HEK293T (cell line): Measurements from ENCODE around the gene MAD2L1BP.
"Not testable (repeated sequence)": the region's sequence is repeated elsewhere in the genome, so short reads cannot be mapped to it uniquely, and the experiment has no call there.

Experiments used
- CTCF ChIA-PET: fragments of 350-600 bp; formaldehyde crosslinking; extraction: SDS; loops from one replicate; lab custom pipeline; 2021; ENCODE audit warnings: antibody characterized with exemption, inconsistent platforms; lab: Yijun Ruan, JAX
- POLR2A ChIA-PET: fragments of 350-600 bp; formaldehyde crosslinking; extraction: SDS; loops from one replicate; lab custom pipeline; 2020; ENCODE audit warnings: antibody characterized with exemption, inconsistent platforms; lab: Yijun Ruan, JAX
- DNase-seq: peaks from one replicate; pipeline ENCODE4 v3.0.0; 2012; ENCODE audit warnings: mixed read lengths; ENCODE audit errors: extremely low spot score
- ARNT ChIP-seq: fragments of 450-650 bp; IDR thresholded peaks from 2 replicates; pipeline ENCODE4 v1.6.1; 2017; ENCODE audit warnings: mild to moderate bottlenecking
- BHLHE40 ChIP-seq: fragments of 450-650 bp; IDR thresholded peaks from 2 replicates; pipeline ENCODE4 v1.6.1; 2016; ENCODE audit warnings: mild to moderate bottlenecking, moderate library complexity, borderline replicate concordance
- CTBP1 ChIP-seq: fragments of 450-650 bp; IDR thresholded peaks from 2 replicates; pipeline ENCODE4 v1.6.1; 2016; ENCODE audit warnings: borderline replicate concordance
- ELF4 ChIP-seq: fragments of 450-650 bp; IDR thresholded peaks from 2 replicates; pipeline ENCODE4 v1.6.1; 2017; ENCODE audit warnings: antibody characterized with exemption
- FOXA1 ChIP-seq: fragments of 450-650 bp; IDR thresholded peaks from 2 replicates; pipeline ENCODE4 v1.6.1; 2016; ENCODE audit warnings: mild to moderate bottlenecking
- FOXK2 ChIP-seq: fragments of 450-650 bp; IDR thresholded peaks from 2 replicates; pipeline ENCODE4 v1.6.1; 2016; ENCODE audit warnings: mild to moderate bottlenecking
- FOXM1 ChIP-seq: fragments of 450-650 bp; IDR thresholded peaks from 2 replicates; pipeline ENCODE4 v1.6.1; 2017; ENCODE audit warnings: mild to moderate bottlenecking, borderline replicate concordance
- HDGF ChIP-seq: fragments of 450-650 bp; IDR thresholded peaks from 2 replicates; pipeline ENCODE4 v1.6.1; 2017; ENCODE audit warnings: antibody characterized with exemption, borderline replicate concordance
- L3MBTL2 ChIP-seq: fragments of 450-650 bp; conservative IDR thresholded peaks from 2 replicates; pipeline ENCODE4 v1.6.1; 2016; ENCODE audit warnings: mild to moderate bottlenecking
- LEF1 ChIP-seq: fragments of 450-650 bp; IDR thresholded peaks from 2 replicates; pipeline ENCODE4 v1.6.1; 2017; ENCODE audit warnings: mild to moderate bottlenecking, borderline replicate concordance
- NFRKB ChIP-seq: fragments of 450-650 bp; IDR thresholded peaks from 2 replicates; pipeline ENCODE4 v1.6.1; 2016; ENCODE audit warnings: mild to moderate bottlenecking, moderate library complexity
- SP1 ChIP-seq: fragments of 450-650 bp; IDR thresholded peaks from 2 replicates; pipeline ENCODE4 v1.6.1; 2017
- SUZ12 ChIP-seq: fragments of 450-650 bp; IDR thresholded peaks from 2 replicates; pipeline ENCODE4 v1.6.1; 2016; ENCODE audit warnings: mild to moderate bottlenecking
- TARDBP ChIP-seq: fragments of 450-650 bp; IDR thresholded peaks from 2 replicates; pipeline ENCODE4 v1.6.1; 2016
- ZNF384 ChIP-seq: fragments of 450-650 bp; IDR thresholded peaks from 2 replicates; pipeline ENCODE4 v1.6.1; 2016
- TF ChIP-seq, protein P1 (sequence below): fragments of 450-650 bp; IDR thresholded peaks from 2 replicates; pipeline ENCODE4 v1.6.1; 2016

MAD2L1BP gene, protein sequence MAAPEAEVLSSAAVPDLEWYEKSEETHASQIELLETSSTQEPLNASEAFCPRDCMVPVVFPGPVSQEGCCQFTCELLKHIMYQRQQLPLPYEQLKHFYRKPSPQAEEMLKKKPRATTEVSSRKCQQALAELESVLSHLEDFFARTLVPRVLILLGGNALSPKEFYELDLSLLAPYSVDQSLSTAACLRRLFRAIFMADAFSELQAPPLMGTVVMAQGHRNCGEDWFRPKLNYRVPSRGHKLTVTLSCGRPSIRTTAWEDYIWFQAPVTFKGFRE

DNA sequence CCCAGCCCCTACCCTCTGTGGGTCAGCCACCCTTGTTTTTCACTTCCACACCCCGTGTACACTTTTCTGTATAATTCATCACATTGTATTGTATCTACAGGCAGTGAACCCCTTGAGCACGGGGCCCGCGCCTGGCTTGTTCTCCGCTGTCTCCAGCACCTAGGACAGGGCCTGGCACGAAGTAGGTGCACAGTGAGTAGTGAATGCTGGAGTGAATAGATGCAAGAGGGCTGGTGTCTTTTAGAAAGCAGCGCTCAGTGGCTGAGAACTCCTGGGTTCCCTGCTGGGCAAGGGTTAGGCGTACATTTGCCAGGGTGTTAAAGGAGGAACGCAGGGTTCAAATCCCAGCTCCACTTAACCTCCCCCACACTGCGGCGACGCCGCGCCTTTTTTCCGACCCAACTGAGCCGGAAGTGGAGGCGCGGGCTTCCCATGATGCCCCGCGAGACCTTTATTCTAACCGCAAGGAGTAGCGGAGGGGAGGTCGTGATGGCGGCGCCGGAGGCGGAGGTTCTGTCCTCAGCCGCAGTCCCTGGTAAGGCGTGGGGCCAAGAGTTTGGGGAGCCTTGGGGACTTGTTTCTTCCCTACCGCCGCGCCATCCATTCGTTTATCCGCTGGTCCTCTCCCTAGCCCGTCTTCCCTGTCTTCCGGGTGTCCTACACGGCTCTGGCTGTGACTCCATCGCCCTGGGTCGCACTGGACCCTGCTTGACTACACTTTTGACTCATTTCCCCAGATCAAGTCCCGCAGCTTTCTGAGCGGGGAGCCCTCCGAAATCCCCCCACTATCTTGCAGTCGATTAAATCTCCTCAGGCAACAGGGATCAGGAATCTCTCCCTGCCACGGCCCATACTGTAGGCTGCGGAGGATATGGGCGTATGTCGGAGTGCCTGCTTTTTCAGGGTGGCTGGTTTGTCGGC is at the start of gene MAD2L1BP:
MAD2L1BP (plus strand) TSS at position 454 of the 921 bp plus-strand sequence; CDS start at position 490, 36 bp downstream.
- ChIA-PET POLR2A (interaction anchor here (0.6 to 2.4 kb wide), 24 partner anchors 8 to 464 kb away, joined by 3 to 44 read pairs (median 3); partner anchors contain the start of genes POLH, RSPH9 and XPO5), CTCF (no interaction called here)
- DNase-seq = peak; percentile 86
- TF ChIP-seq HDGF = no peak
- no peak for TF ChIP-seq LEF1
- no peak for TF ChIP-seq SUZ12
- no peak for TF ChIP-seq SP1
- peak; percentile 82 for TF ChIP-seq L3MBTL2
- TF ChIP-seq ELF4 = peak; percentile 85

DNA sequence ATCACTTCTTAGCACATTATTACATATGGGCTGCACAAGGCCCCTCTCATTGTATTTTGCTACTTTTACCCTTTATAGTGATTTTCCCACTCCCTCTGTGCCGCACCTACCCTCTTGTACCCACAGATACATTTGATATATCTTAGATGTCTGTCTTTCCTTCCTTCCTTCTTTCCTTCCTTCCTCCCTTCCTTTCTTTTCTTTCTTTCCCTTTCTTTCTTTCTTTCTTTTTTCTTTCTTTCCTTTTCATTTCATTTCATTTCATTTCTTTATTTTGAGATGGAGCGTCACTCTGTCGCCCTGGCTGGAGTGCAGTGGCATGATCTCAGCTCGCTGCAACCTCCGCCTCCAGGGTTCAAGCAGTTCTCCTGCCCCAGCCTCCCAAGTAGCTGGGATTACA is 47.4 kb upstream of the MAD2L1BP start:
- ChIA-PET CTCF (no interaction called here), POLR2A (no interaction called here)
- DNase-seq = no peak
- TF ChIP-seq SUZ12 (no peak), ARNT (no peak), FOXA1 (no peak), SP1 (no peak), CTBP1 (no peak), NFRKB (no peak), L3MBTL2 (no peak), LEF1 (no peak), HDGF (no peak), TARDBP (no peak), ELF4 (no peak), FOXM1 (no peak), FOXK2 (no peak), ZNF384 (no peak)
- TF ChIP-seq, protein P1, sequence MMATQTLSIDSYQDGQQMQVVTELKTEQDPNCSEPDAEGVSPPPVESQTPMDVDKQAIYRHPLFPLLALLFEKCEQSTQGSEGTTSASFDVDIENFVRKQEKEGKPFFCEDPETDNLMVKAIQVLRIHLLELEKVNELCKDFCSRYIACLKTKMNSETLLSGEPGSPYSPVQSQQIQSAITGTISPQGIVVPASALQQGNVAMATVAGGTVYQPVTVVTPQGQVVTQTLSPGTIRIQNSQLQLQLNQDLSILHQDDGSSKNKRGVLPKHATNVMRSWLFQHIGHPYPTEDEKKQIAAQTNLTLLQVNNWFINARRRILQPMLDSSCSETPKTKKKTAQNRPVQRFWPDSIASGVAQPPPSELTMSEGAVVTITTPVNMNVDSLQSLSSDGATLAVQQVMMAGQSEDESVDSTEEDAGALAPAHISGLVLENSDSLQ = no peak

DNA sequence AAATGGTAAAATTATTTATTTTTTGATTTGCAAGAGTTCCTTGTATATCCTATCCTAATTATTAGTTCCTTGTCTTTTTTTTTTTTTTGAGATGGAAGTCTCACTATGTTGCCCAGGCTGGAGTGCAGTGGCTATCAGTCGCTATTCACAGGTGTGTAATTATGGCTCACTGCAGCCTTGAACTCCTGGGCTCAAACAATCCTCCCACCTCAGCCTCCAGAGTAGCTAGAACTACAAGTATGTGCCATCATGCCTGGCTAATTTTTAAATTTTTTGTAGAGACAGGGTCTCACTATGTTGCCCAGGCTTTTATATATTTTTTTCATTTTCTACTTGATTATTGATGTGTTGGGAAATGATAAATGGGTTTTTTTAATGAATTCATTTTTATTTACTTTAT is 46.1 kb upstream of the MAD2L1BP start:
- POLR2A ChIA-PET, DNase-seq, CTCF ChIA-PET: not testable (repeated sequence)

DNA sequence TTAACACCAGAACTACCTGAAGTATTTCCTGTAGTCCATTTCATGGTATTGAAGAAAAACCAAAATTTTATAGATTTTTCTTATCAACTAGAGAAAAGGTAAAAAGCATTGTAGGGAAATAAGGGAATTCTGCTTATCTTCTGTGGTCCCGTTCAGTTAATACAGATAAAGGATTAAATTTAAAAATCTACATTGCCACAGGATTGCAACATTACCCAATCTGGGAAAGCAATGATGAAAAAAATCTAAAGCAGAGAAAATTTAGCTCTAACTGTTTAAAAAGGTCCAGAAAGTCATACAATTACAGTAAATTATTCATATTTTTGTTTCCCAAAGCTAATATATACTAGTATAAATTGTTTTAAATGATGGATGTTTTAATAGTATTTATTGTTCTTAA is 41.7 kb upstream of the MAD2L1BP start:
- no peak for DNase-seq
- CTCF ChIA-PET = interaction anchor here (0.8 to 1.0 kb wide), 2 partner anchors 14 to 481 kb away, joined by 3 read pairs; no protein-coding TSS in a partner anchor
- TF ChIP-seq BHLHE40 = no peak
- TF ChIP-seq FOXK2 = no peak
- TF ChIP-seq TARDBP = no peak
- TF ChIP-seq L3MBTL2 = no peak
- TF ChIP-seq FOXM1 = no peak
- TF ChIP-seq SUZ12 = no peak
- TF ChIP-seq SP1 = no peak
- no peak for TF ChIP-seq NFRKB
- no peak for TF ChIP-seq LEF1
- no peak for TF ChIP-seq ELF4
- TF ChIP-seq ARNT = no peak
- TF ChIP-seq ZNF384 = no peak
- no peak for TF ChIP-seq FOXA1
- POLR2A ChIA-PET = interaction anchor here (1.0 kb wide), 1 partner anchor 14 kb away, joined by 3 read pairs; no protein-coding TSS in a partner anchor

DNA sequence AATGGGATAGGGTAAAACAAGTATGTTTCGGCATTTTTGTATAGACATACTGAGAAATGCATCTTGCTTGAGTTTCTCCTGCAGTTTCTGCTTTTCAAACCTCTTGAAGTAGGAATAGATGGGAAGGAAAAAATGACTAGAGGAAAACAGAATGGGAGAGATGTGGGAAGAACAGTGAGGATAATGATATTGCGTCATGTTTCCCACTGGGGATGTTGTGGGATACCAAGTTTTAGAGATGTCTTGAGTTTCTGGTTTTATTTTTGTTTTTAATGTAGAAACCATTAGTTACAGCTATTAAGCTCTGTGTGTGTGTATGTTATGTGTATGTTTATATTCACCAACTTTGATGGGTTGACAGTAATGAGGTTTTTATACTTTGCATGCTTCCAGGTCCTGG is 35.0 kb upstream of the MAD2L1BP start:
- TF ChIP-seq BHLHE40 (no peak), CTBP1 (no peak), NFRKB (no peak), FOXA1 (no peak), HDGF (no peak), L3MBTL2 (no peak), ELF4 (no peak), ZNF384 (no peak)
- no peak for DNase-seq
- ChIA-PET CTCF (interaction anchor here (0.7 kb wide), 1 partner anchor 10 kb away, joined by 5 read pairs; no protein-coding TSS in a partner anchor), POLR2A (interaction anchor here (1.4 kb wide), 1 partner anchor 29 kb away, joined by 3 read pairs; the partner anchor contains the start of gene GTPBP2)

DNA sequence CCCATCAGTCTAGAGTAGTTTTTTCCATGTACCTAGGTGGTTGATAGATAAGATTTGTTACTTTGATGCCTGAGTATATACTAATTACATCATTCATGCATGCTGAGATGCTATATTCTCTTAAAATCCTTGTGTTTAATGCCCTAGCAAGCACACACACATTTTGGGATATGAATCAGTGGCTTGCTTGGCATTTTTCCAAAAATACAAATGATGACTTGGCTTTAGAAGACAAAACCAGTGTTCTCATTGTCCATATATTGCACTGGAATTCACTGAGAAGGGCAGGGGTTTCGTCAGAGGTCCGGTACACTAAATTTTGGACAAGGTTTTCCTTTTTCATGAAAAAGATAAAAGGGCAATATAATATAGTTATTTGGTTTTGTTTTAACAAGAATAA is 31.5 kb upstream of the MAD2L1BP start:
- ChIA-PET CTCF (no interaction called here), POLR2A (no interaction called here)
- TF ChIP-seq FOXA1 = no peak
- TF ChIP-seq HDGF = no peak
- no peak for TF ChIP-seq TARDBP
- no peak for TF ChIP-seq ARNT
- TF ChIP-seq, protein P1 = no peak
- TF ChIP-seq NFRKB = no peak
- no peak for TF ChIP-seq SP1
- TF ChIP-seq SUZ12 = no peak
- TF ChIP-seq ZNF384 = no peak
- TF ChIP-seq FOXM1 = no peak
- TF ChIP-seq BHLHE40 = no peak
- TF ChIP-seq LEF1 = no peak
- no peak for TF ChIP-seq CTBP1
- no peak for TF ChIP-seq ELF4
- no peak for DNase-seq
